Breast epithelium (tissue), 3 donors: Measurements from ENCODE around the gene CDH24.

Experiments
- POLR2A ChIP-seq: fragments of 450-650 bp; IDR thresholded peaks from one replicate; pipeline ENCODE4 v1.6.1; 2016; ENCODE audit warnings: antibody characterized with exemption, mild to moderate bottlenecking, moderate library complexity
- POLR2AphosphoS5 ChIP-seq, 3 donors: sonication (generic); formaldehyde crosslinking; IDR thresholded peaks; one replicate each; pipeline ENCODE4 v1.6.1; 2017; ENCODE audit warnings: antibody characterized with exemption in 3 of 3

DNA sequence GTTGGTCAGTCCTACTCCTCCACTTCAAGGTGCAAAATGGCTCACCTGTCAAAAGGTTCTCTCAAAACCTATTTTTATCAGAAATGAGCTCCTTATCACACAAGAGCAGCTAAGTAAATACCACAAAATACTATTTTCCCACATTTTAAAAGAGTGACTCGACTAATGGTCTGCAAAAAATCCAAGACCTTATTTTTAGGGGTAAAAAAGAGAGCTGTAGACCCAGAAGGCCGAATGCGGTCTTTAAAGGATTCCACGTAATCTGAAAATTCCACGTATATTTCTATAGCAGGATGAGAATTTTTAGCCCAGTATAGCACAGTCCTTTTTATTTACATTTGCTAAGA, 51.2 kb downstream of the CDH24 start:
- no peak for TF ChIP-seq POLR2AphosphoS5 (IDR thresholded peaks at IDR 0.05)
- TF ChIP-seq POLR2A = no peak
